Stimulated activated CD4-positive, alpha-beta T cell treated with anti-CD3 and anti-CD28 coated beads, Interleukin-1b, Interleukin-23, amount 100 ng/mL, for 48 hours (primary cell): ENCODE data around the gene MFSD2A.
"Not testable (repeated sequence)": the region's sequence is repeated elsewhere in the genome, so short reads cannot be mapped to it uniquely, and the experiment has no call there.

Source experiments
- DNase-seq: peaks from one replicate; pipeline ENCODE4 v3.0.0-alpha.2; 2020

MFSD2A gene

GRCh38 chr1:39940980-39941871, 13.7 kb upstream of the MFSD2A start:
- DNase-seq, result no peak

GRCh38 chr1:39943471-39944290, 11.3 kb upstream of the MFSD2A start:
- DNase-seq, result no peak

- DNase-seq, result no peak
Observed at GRCh38 chr1:39944410-39945112, 10.4 kb upstream of the MFSD2A start.

GRCh38 chr1:39946216-39946615, 8.7 kb upstream of the MFSD2A start:
- DNase-seq, result no peak

GRCh38 chr1:39947260-39947659, 7.7 kb upstream of the MFSD2A start:
- DNase-seq, result no peak

GRCh38 chr1:39949891-39950290, 5.1 kb upstream of the MFSD2A start:
- DNase-seq, result no peak

- no peak for DNase-seq
Observed at GRCh38 chr1:39951926-39952325, 3.0 kb upstream of the MFSD2A start.

GRCh38 chr1:39952359-39953110, 2.4 kb upstream of the MFSD2A start:
- DNase-seq, result no peak

- no peak for DNase-seq
Observed at GRCh38 chr1:39954324-39954869, 548 bp upstream of the MFSD2A start.

- peak; percentile 62 for DNase-seq
Observed at GRCh38 chr1:39955547-39956539, 898 bp downstream of the MFSD2A start.

- DNase-seq, result no peak
Observed at GRCh38 chr1:39957299-39958015, 2.5 kb downstream of the MFSD2A start.

GRCh38 chr1:39958403-39959200, 3.7 kb downstream of the MFSD2A start:
- no peak for DNase-seq

GRCh38 chr1:39959651-39960333, 4.8 kb downstream of the MFSD2A start:
- no peak for DNase-seq

- DNase-seq, result peak; percentile 33
Observed at GRCh38 chr1:39960431-39960958, 5.5 kb downstream of the MFSD2A start.

GRCh38 chr1:39962450-39962825, 7.5 kb downstream of the MFSD2A start:
- DNase-seq, result no peak

GRCh38 chr1:39962964-39963363, 8.0 kb downstream of the MFSD2A start:
- not testable (repeated sequence) for DNase-seq

GRCh38 chr1:39964552-39964951, 9.6 kb downstream of the MFSD2A start:
- DNase-seq, result no peak

- DNase-seq, result no peak
Observed at GRCh38 chr1:39965044-39965443, 10.1 kb downstream of the MFSD2A start.

GRCh38 chr1:39969048-39969447, 14.1 kb downstream of the MFSD2A start:
- DNase-seq, result no peak
